HEK293 (cell line): ENCODE data around the gene PRRG1.

Experiments used
- CTCF ChIA-PET: fragments of 350-600 bp; formaldehyde crosslinking; extraction: SDS; loops from one replicate; lab custom pipeline; 2021; ENCODE audit warnings: antibody characterized with exemption; lab: Yijun Ruan, JAX
- POLR2A ChIA-PET: fragments of 300-600 bp; formaldehyde crosslinking; extraction: SDS; loops from one replicate; lab custom pipeline; 2020; ENCODE audit warnings: antibody characterized with exemption, inconsistent platforms; lab: Yijun Ruan, JAX
- H3K27ac ChIP-seq: fragments of 200-500 bp; sonication (Bioruptor generic); 2 replicates; pipeline ENCODE4 v1.5.1; 2014; ENCODE audit warnings: low read depth, low read length, control low read depth, inconsistent platforms; ENCODE audit errors: extremely low read depth
- H3K36me3 ChIP-seq, 2 experiments: fragments of 200-500 bp in 1 of 2; sonication (Bioruptor generic) in 1 of 2; 1 replicate in 1 of 2; 2 replicates in 1 of 2; pipeline ENCODE4 v1.5.1; 2014 to 2017; ENCODE audit warnings: inconsistent platforms in 2 of 2, low read length in 2 of 2; ENCODE audit not compliant: control insufficient read depth in 2 of 2, insufficient read depth in 1 of 2
- H3K4me1 ChIP-seq: fragments of 200-500 bp; sonication (Bioruptor generic); 2 replicates; pipeline ENCODE4 v1.5.1; 2014; ENCODE audit warnings: mild to moderate bottlenecking, low read length, inconsistent platforms; ENCODE audit not compliant: control insufficient read depth, insufficient read depth
- H3K4me3 ChIP-seq: 2 replicates; pipeline ENCODE4 v1.5.1; 2011; ENCODE audit warnings: low read depth, mild to moderate bottlenecking, control low read depth, low read length, moderate library complexity
- H3K9me3 ChIP-seq: fragments of 200-500 bp; sonication (Bioruptor generic); 2 replicates; pipeline ENCODE4 v1.5.1; 2014; ENCODE audit warnings: low read depth, low read length, inconsistent platforms; ENCODE audit not compliant: control insufficient read depth, insufficient read depth
- BCL6B ChIP-seq: fragments of 450-650 bp; formaldehyde crosslinking; IDR thresholded peaks from 2 replicates; pipeline ENCODE4 v1.5.1; 2017; ENCODE audit warnings: missing biosample characterization, missing genetic modification characterization
- PRDM2 ChIP-seq: fragments of 450-650 bp; formaldehyde crosslinking; IDR thresholded peaks from 2 replicates; pipeline ENCODE4 v1.5.1; 2016; ENCODE audit warnings: missing biosample characterization, missing genetic modification characterization, borderline replicate concordance
- SP7 ChIP-seq: fragments of 450-650 bp; formaldehyde crosslinking; IDR thresholded peaks from 2 replicates; pipeline ENCODE4 v1.5.1; 2016; ENCODE audit warnings: missing biosample characterization, missing genetic modification characterization
- ZBTB1 ChIP-seq: fragments of 450-650 bp; formaldehyde crosslinking; IDR thresholded peaks from 2 replicates; pipeline ENCODE4 v1.5.1; 2016; ENCODE audit warnings: missing biosample characterization, missing genetic modification characterization
- ZBTB7A ChIP-seq: fragments of 450-650 bp; formaldehyde crosslinking; IDR thresholded peaks from 2 replicates; pipeline ENCODE4 v1.5.1; 2016; ENCODE audit warnings: low read depth, missing biosample characterization, missing genetic modification characterization
- ZNF112 ChIP-seq: fragments of 450-650 bp; formaldehyde crosslinking; IDR thresholded peaks from 2 replicates; pipeline ENCODE4 v1.5.0; 2017; ENCODE audit warnings: missing biosample characterization, missing genetic modification characterization
- ZNF169 ChIP-seq: fragments of 450-650 bp; formaldehyde crosslinking; IDR thresholded peaks from 2 replicates; pipeline ENCODE4 v1.5.1; 2016; ENCODE audit warnings: missing biosample characterization, missing genetic modification characterization
- ZNF707 ChIP-seq: fragments of 450-650 bp; formaldehyde crosslinking; IDR thresholded peaks from 2 replicates; pipeline ENCODE4 v1.5.1; 2016; ENCODE audit warnings: missing biosample characterization, missing genetic modification characterization
- TF ChIP-seq, protein P1 (sequence below): sonication (generic); formaldehyde crosslinking; IDR thresholded peaks from 2 replicates; pipeline ENCODE4 v1.8.1; 2022; ENCODE audit warnings: mild to moderate bottlenecking, moderate library complexity, missing genetic modification reagents

Gene PRRG1

DNA sequence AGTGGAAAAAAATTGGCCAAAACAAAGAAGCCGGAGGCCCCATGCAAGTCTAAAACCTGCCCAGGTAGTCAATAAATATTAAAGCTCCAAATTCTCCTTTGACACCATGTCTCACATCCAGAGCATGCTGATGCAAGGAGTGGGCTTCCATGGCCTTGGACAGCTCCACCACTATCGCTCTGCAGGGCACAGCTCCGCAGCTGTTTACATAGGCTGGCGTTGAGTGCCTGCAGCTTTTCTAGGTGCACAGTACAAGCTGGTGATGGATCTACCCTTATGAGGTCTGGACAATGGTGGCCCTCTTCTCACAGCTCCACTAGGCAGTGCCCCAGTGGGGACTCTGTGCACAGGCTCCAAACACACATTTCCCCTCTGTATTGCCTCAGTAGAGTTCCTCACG is 138.1 kb downstream of the PRRG1 start:
- no peak for TF ChIP-seq ZBTB7A (tag by site-specific recombination)
- TF ChIP-seq, all 188 proteins: peak for 0
- POLR2A ChIA-PET: no interaction called here

DNA sequence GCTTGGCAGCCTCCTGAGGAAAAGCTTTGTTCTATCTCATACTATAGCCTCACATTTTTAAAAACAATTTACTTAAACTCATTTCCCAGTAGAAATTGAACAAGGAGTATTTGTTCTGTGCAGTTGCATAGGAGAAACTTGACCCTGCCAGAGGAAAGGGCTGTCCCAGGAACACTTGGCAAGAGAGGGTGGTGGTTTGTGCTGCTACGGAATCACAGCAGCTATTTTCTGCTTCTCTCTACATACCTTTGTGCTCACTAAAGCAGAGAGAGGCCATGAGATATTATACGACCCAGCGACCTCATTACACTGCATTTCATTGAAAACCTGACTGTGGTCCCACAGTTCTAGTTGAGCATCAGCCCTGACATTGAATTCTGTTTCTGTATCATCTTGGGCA is 139.2 kb downstream of the PRRG1 start:
- POLR2A ChIA-PET: no interaction called here
- CTCF ChIA-PET: interaction anchor here (1.2 kb wide), 1 partner anchor 186 kb away, joined by 3 read pairs; no protein-coding TSS in a partner anchor
- no peaks in the 10 kb centered on the region for H3K9me3 ChIP-seq

More for the DNA sequence above, 138.1 kb downstream of the PRRG1 start:
- H3K4me1 ChIP-seq: no peaks in the 10 kb centered on the region
- H3K4me3 ChIP-seq: no peak overlapping the region
- CTCF ChIA-PET: interaction anchor here (1.1 to 1.6 kb wide), 2 partner anchors 8 to 257 kb away, joined by 4 to 5 read pairs; no protein-coding TSS in a partner anchor
- no peak overlapping the region for H3K27ac ChIP-seq
- no peaks in the 10 kb centered on the region for H3K36me3 ChIP-seq
- H3K9me3 ChIP-seq: no peaks in the 10 kb centered on the region

More for the DNA sequence above, 139.2 kb downstream of the PRRG1 start:
- TF ChIP-seq ZNF169 (tag by site-specific recombination): no peak
- no peak for TF ChIP-seq ZNF112 (tag by site-specific recombination)
- TF ChIP-seq ZBTB1: no peak
- TF ChIP-seq BCL6B (tag by site-specific recombination): no peak
- TF ChIP-seq ZNF707: no peak
- no peak for TF ChIP-seq SP7 (tag by site-specific recombination)
- TF ChIP-seq, protein P1, sequence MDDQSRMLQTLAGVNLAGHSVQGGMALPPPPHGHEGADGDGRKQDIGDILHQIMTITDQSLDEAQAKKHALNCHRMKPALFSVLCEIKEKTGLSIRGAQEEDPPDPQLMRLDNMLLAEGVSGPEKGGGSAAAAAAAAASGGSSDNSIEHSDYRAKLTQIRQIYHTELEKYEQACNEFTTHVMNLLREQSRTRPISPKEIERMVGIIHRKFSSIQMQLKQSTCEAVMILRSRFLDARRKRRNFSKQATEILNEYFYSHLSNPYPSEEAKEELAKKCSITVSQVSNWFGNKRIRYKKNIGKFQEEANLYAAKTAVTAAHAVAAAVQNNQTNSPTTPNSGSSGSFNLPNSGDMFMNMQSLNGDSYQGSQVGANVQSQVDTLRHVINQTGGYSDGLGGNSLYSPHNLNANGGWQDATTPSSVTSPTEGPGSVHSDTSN (CRISPR knock-in tag): no peak
- no peak for TF ChIP-seq PRDM2 (tag by site-specific recombination)
- H3K36me3 ChIP-seq: no peaks in the 10 kb centered on the region
- H3K27ac ChIP-seq: no peak overlapping the region
- H3K4me1 ChIP-seq: no peaks in the 10 kb centered on the region
- no peak overlapping the region for H3K4me3 ChIP-seq
